Left renal cortex interstitium (tissue), 4 donors: ENCODE data around the gene ZNF333. TPM values are rescaled to one million over a fixed set of nuclear protein-coding genes. Genes with fewer than 3 reads are reported as not detected.
"Not testable (repeated sequence)": the region's sequence is repeated elsewhere in the genome, so short reads cannot be mapped to it uniquely, and the experiment has no call there.

Source experiments
- DNase-seq, 4 donors: peaks; one replicate each; pipeline ENCODE4 v3.0.0-alpha.2; 2013; ENCODE audit warnings: low read depth in 4 of 4, low spot score in 2 of 4, missing footprints in 1 of 4
- polyA plus RNA-seq, 4 donors: library from polyadenylated mRNA; unstranded; fragments of 120-200 nt; gene quantifications; one replicate each; pipeline ENCODE4 v1.2.1, GENCODE V29; 2013; ENCODE audit not compliant: insufficient read length in 4 of 4

The ZNF333 gene
- polyA plus RNA-seq, 4 donors: 13.8 to 31.3 (median 21.3) TPM

GRCh38 chr19:14765841-14766240, 76.0 kb downstream of the ZNF333 start:
- DNase-seq: not testable (repeated sequence)

- DNase-seq: no peak
Observed at GRCh38 chr19:14767466-14767971, 77.7 kb downstream of the ZNF333 start.

- no peak for DNase-seq
Observed at GRCh38 chr19:14768001-14768400, 78.2 kb downstream of the ZNF333 start.

- no peak for DNase-seq
Observed at GRCh38 chr19:14769201-14769600, 79.4 kb downstream of the ZNF333 start.

- DNase-seq: no peak
Observed at GRCh38 chr19:14770136-14770535, 80.3 kb downstream of the ZNF333 start.

- DNase-seq: no peak
Observed at GRCh38 chr19:14770944-14771839, 81.3 kb downstream of the ZNF333 start.

- no peak for DNase-seq
Observed at GRCh38 chr19:14772467-14772866, 82.6 kb downstream of the ZNF333 start.

- no peak for DNase-seq
Observed at GRCh38 chr19:14772995-14773394, 83.1 kb downstream of the ZNF333 start.

GRCh38 chr19:14773722-14774121, 83.9 kb downstream of the ZNF333 start:
- DNase-seq: not testable (repeated sequence)

GRCh38 chr19:14774373-14774772, 84.5 kb downstream of the ZNF333 start:
- DNase-seq: no peak

- DNase-seq: not testable (repeated sequence)
Observed at GRCh38 chr19:14775326-14775725, 85.5 kb downstream of the ZNF333 start.

GRCh38 chr19:14775869-14776586, 86.2 kb downstream of the ZNF333 start:
- no peak for DNase-seq

GRCh38 chr19:14777645-14778044, 87.8 kb downstream of the ZNF333 start:
- not testable (repeated sequence) for DNase-seq

GRCh38 chr19:14778110-14778845, 88.4 kb downstream of the ZNF333 start, which contains the start of gene ADGRE2:
TSS of gene ADGRE2 (minus strand) at chr19:14778560. CDS start at chr19:14776756, 1,804 bp downstream.
- DNase-seq: not testable (repeated sequence)

GRCh38 chr19:14779151-14779550, 89.3 kb downstream of the ZNF333 start:
- DNase-seq: no peak

GRCh38 chr19:14780622-14781225, 90.9 kb downstream of the ZNF333 start:
- not testable (repeated sequence) for DNase-seq

GRCh38 chr19:14781713-14782536, 92.1 kb downstream of the ZNF333 start:
- not testable (repeated sequence) for DNase-seq

GRCh38 chr19:14782626-14783409, 93.0 kb downstream of the ZNF333 start:
- DNase-seq: no peak
